Measurements from ENCODE around the gene TMEM231. TPM values are rescaled to one million over a fixed set of nuclear protein-coding genes. Genes with fewer than 3 reads are reported as not detected.
"Not testable (repeated sequence)": the region's sequence is repeated elsewhere in the genome, so short reads cannot be mapped to it uniquely, and the experiment has no call there.

TMEM231 gene
- total and polyA plus RNA-seq, 12 donors, result 2.6 to 13.4 (median 8.7) TPM

DNA sequence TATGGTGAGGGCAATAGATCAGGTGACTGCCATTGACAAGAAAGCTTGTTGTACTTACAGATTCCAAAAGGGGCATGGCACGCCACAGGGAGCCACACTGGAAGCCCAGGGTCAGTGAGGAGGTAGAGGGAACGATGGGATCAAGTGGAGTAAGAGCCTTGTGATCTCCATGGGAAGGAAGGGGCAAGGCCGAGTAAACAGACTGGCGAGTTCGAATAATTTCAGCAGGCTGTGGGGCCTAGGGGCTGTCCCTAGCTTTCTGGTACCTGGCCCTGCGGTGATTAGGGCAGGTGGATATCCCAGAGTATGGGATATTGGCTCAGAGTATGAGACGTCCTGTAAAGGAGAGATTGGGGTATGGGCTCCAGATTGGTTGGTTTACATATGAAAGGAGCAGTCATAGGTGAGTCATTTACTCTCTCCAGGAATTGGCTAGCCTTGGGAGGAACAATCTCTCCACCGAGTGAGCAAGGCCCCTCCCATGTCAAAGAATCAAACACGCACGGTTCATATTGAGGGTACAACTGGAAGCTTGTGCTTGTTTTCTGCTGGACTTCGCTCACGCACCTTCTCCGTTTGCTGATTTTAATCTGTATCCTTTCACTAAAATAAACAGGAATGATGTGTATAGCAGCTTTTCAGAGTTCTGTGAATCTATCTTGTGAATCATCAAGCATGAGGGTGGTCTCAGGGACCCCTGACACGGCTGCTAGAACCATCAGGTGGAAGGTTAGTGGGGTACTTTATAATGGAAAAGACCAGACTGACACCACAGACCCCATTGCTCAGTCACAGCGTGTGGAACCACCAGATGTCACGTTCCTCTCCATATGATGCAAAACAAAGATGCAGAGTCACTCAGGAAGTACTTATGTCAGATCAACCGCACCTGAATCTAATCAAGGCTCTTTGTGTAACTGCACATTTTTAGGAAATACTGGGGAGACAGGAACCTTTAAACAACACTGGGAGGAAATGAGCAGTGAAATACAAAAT is 38.1 kb upstream of the TMEM231 start:
- Histone ChIP-seq H3K4me3 (no peak overlapping the region), H3K4me1 (peaks cover 3 to 62% (median 53%) of the 10 kb centered on the region in 9 donors), H3K27me3 (no peaks in the 10 kb centered on the region), H3K36me3 (peaks cover 0 to 35% (median 0%) of the 10 kb centered on the region in 9 donors), H3K27ac (peak overlapping the region in 8 of 10 donors; percentile 45 to 94 (median 60)), H3K9me3 (peaks cover 0 to 9% (median 0%) of the 10 kb centered on the region in 11 donors)
- DNase-seq (no peak), ATAC-seq (peak in 2 of 8 donors; percentile 12 to 21)
- no peak for TF ChIP-seq CTCF (IDR thresholded peaks at IDR 0.05)
- 69 to 75% methylated on average over 17 of the region's 17 CpGs for WGBS, 2 donors
- intact Hi-C loops (cut with DNase I), result no loop called here

- no peak for DNase-seq
- no peak for ATAC-seq
- no peak overlapping the region for H3K4me3 ChIP-seq
- intact Hi-C loops (cut with DNase I), result no loop called here
- peaks cover 0 to 27% (median 0%) of the 10 kb centered on the region in 9 donors for H3K36me3 ChIP-seq
- H3K9me3 ChIP-seq, result peaks cover 0 to 9% (median 0%) of the 10 kb centered on the region in 11 donors
- WGBS, 2 donors, result 62 to 67% methylated on average over 6 of the region's 6 CpGs
- H3K4me1 ChIP-seq, result peaks cover 8 to 70% (median 55%) of the 10 kb centered on the region in 9 donors
- H3K27me3 ChIP-seq, result no peaks in the 10 kb centered on the region
- H3K27ac ChIP-seq, result peak overlapping the region in 8 of 10 donors; percentile 45 to 94 (median 63)
- no peak for TF ChIP-seq CTCF (IDR thresholded peaks at IDR 0.05)
Observed at GRCh38 chr16:75593308-75593707, 37.3 kb upstream of the TMEM231 start.

DNA sequence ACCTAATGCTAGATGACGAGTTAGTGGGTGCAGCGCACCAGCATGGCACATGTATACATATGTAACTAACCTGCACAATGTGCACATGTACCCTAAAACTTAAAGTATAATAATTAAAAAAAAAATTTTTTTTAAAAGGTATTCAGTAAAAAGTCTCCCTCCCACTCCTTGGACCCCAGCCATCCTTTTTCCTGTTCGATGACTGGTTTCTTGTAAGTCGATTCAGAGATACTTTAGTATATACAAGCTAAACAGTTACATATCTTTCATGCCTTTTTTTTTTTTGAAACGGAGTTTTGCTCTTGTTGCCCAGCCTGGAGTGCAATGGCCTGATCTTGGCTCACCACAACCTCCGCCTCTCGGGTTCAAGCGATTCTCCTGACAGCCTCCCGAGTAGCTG is 35.9 kb upstream of the TMEM231 start:
- peaks cover 10 to 70% (median 55%) of the 10 kb centered on the region in 9 donors for H3K4me1 ChIP-seq
- intact Hi-C loops (cut with DNase I), result loop anchor here in 1 of 10 donors (2.0 kb wide), 1 partner anchor 31 kb away; the partner anchor contains the start of gene ADAT1
- not testable (repeated sequence) for H3K4me3 ChIP-seq, ATAC-seq, DNase-seq, H3K27me3 ChIP-seq, H3K9me3 ChIP-seq
- peaks cover 0 to 15% (median 0%) of the 10 kb centered on the region in 9 donors for H3K36me3 ChIP-seq
- 50 to 51% methylated on average over 7 of the region's 9 CpGs for WGBS, 2 donors
- peak overlapping the region in 7 of 10 donors; percentile 54 to 94 (median 81) for H3K27ac ChIP-seq

DNA sequence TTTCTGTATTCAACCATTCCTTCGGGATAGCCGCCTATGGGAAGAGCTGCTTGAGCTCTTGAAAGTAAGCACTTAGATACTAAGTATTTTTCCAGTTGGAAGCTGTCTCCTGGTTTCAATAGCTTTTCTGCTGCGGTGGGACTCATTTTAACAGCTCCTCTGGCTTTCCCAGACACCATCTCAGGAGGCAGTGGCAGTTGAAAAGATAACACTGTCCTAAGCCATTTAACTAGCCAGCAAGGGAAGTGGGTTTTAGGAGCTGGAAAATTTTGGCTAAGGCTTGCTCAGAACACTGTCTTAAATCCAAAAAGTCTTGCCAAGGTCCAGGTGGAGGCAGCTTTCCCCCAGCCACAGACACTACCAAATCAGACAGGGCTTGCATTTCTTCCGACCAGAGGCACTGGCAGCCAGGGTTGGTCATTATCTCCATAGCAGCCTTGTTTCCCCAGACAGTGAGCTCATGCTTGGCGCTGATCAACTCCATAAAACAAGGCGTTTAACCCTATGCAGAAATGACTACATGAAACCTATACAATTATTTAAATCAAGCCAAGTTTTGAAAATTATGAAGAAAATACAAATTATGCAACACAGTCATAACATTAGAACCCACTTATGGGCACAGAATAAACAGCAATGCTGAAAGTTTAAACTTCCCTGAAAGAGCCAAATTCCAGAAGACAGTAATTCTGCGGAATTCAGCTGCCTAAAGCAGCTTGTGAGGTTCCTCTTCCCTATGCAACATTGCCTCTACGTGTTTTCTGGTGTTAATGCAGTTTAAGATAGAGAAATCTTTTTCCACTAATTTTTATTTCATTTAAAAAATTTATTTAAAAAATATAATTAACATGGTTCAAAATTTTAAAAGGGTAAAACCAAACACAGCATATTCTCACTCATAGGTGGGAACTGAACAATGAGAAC is 35.1 kb upstream of the TMEM231 start:
- WGBS, 2 donors, result 10 to 26% methylated on average over 8 of the region's 8 CpGs
- H3K36me3 ChIP-seq, result peaks cover 0 to 13% (median 0%) of the 10 kb centered on the region in 9 donors
- DNase-seq (peak; percentile 45 to 87), ATAC-seq (peak; percentile 88 to 94 (median 91))
- TF ChIP-seq CTCF (IDR thresholded peaks at IDR 0.05), result peak in 4 of 9 donors; percentile 29 to 51 (median 38)
- H3K27me3 ChIP-seq, result no peaks in the 10 kb centered on the region
- intact Hi-C loops (cut with DNase I), result loop anchor here in 1 of 10 donors (2.0 kb wide), 1 partner anchor 32 kb away; the partner anchor contains the start of gene ADAT1
- H3K27ac ChIP-seq, result peak overlapping the region; percentile 51 to 94 (median 81)
- H3K4me3 ChIP-seq, result peak overlapping the region in 1 of 10 donors; percentile 8
- H3K9me3 ChIP-seq, result no peaks in the 10 kb centered on the region
- peaks cover 10 to 70% (median 55%) of the 10 kb centered on the region in 9 donors for H3K4me1 ChIP-seq

Data from heart right ventricle (tissue), 16 donors.